Skin epidermis (tissue), 12 donors: ENCODE results near the gene PWP2.

Source experiments
- H3K27ac ChIP-seq, 21 experiments: fragments of 200-600 bp; sonication (generic) in 11 of 21; one replicate each; pipeline ENCODE4 v1.5.0; 2020; ENCODE audit warnings: mild to moderate bottlenecking in 3 of 21, inconsistent platforms in 2 of 21, moderate library complexity in 2 of 21
- H3K4me3 ChIP-seq, 7 experiments: fragments of 200-600 bp; sonication (generic) in 2 of 7; one replicate each; pipeline ENCODE4 v1.5.0; 2020; ENCODE audit warnings: inconsistent platforms in 2 of 7, mild to moderate bottlenecking in 2 of 7, moderate library complexity in 1 of 7

The PWP2 gene

DNA sequence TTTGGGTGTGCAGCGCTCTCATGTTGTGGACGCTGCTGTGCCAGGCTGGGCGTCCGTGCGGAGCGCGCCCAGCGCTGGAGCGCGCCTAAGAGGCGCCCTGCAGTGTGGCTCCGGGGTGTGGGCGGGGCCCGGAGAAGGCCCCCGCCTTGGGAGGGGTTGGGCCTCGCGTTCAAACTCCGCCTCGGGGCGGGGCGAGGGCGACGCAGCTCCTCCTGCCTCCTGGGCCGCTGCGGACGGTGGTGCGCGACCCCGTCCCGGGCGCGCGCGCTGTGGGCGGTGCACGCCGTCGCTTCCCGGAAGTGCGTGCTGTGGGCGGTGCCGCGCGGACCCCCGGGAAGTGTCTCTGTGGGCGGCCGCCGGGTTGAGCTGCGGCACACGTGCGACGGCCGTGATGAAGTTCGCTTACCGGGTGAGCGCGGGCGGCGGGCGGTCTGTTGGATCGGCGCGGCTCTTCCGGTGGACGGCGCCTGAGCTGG is at the start of gene PWP2:
TSS of gene PWP2 (plus strand) at position 374 of the 476 bp plus-strand sequence. CDS start at position 392, 18 bp downstream.
- Histone ChIP-seq H3K4me3 (peak within 1 kb of the TSS in 6 of 7 experiments; percentile 21 to 55 (median 39)), H3K27ac (peak within 1 kb of the TSS in 1 of 21 experiments; percentile 71)

DNA sequence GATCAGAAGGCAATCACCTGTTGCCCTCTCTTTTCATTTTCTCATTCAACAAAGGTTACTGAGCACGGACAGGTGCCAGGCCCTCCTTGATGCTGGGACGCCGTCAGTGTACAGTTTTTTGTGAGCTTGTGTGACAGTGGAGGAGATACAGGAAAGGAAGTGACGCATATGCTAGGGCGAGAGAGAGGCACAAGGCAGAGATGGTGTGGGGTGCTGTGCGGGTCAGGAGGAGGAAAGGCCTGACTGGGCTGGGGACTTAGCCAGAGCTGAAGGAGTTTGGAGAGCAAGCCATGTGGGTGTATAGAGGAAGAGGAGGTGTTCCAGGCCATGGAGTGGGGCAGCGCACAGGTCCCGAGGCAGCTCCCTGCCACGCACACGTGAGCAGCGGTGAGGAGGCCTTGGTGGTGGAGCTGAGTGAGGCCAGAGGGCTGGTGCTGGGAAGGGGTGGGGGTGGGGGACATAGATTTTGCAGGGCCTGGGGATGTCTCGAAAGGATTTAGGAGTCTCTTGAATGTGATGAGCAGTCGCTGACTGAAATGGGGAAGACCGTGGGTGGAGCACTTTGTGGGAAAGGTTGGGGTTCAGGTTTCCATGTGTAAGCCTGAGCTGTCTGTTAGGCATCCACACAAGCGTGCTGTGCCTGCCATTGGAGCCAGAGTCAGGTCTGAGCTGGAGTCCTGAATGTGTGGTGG is 49.1 kb upstream of the PWP2 start:
- Histone ChIP-seq H3K4me3 (no peak overlapping the region), H3K27ac (no peak overlapping the region)

DNA sequence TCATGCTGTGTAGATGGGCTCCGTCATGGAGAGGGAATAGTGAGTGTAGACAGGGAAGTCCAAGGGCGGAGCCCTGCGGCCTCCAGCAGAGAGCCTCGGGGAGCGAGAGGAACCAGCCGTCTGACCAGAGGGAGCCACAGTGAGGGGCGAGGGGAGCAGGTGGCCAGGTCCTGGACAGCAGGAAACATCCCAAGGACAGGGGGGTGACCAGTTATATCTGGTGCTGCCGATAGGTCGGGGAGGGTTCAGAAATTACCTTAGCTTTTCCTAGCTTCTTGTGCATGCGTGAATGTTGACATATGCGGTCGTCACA is 48.6 kb upstream of the PWP2 start:
- Histone ChIP-seq H3K4me3 (no peak overlapping the region), H3K27ac (no peak overlapping the region)

DNA sequence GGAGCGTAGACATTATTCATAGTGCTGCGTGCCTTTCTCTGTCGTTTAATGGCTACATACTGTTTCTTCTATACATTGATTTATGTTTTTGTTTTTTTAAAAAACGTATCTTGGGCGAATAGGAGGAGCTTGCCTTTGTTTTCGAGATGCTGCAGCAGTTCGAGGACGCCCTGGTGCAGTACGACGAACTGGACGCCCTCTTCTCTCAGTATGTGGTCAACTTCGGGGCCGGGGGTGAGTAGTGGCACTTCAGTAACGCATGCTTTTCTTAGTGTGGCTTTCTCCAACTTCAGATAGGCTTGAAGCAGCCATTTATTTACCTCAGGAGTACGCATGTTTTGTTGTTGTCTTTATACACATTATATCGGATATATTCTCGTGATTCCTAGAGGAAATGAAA is 48.2 kb upstream of the PWP2 start:
- no peak overlapping the region for H3K4me3 ChIP-seq
- no peak overlapping the region for H3K27ac ChIP-seq

DNA sequence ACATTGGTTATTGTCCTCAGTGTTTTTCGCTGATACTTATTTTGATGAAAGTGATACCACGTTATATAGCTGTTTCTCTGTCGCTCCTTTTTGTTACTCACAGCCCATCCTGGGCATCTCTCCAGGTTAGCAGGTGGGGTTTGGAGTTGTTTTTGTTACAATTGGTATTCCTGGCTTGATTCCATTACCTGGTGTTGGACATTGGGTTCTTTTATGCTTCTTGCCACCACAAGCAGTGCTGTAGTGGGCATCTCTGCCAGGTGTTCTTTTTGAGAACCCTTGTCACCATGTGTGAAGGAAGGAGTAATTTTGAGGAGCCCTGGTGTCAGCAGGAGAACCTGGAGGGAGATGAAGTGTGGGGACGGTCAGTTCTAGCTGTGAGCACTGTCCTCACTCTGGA is 47.5 kb upstream of the PWP2 start:
- H3K4me3 ChIP-seq = no peak overlapping the region
- H3K27ac ChIP-seq = no peak overlapping the region

DNA sequence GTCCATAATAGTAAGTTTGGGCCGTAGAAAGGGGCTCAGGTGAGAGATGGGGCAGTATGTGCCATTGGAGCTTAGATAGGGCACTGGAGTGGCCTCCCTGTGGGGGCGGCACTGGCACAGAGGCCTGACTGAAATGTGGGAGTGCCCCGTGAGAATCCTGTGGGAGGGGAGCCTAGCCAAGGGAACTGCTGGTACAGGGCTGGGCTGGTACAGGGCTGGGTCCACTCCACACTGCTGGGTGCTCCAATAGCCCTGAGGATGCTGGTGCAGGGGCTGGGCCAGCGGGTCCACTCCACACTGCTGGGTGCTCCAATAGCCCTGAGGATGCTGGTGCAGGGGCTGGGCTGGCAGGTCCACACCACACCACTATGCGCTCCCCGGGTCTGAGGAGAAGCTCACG is 44.8 kb upstream of the PWP2 start:
- H3K27ac ChIP-seq = peak overlapping the region in 2 of 21 experiments; percentile 10 to 33
- H3K4me3 ChIP-seq = no peak overlapping the region

DNA sequence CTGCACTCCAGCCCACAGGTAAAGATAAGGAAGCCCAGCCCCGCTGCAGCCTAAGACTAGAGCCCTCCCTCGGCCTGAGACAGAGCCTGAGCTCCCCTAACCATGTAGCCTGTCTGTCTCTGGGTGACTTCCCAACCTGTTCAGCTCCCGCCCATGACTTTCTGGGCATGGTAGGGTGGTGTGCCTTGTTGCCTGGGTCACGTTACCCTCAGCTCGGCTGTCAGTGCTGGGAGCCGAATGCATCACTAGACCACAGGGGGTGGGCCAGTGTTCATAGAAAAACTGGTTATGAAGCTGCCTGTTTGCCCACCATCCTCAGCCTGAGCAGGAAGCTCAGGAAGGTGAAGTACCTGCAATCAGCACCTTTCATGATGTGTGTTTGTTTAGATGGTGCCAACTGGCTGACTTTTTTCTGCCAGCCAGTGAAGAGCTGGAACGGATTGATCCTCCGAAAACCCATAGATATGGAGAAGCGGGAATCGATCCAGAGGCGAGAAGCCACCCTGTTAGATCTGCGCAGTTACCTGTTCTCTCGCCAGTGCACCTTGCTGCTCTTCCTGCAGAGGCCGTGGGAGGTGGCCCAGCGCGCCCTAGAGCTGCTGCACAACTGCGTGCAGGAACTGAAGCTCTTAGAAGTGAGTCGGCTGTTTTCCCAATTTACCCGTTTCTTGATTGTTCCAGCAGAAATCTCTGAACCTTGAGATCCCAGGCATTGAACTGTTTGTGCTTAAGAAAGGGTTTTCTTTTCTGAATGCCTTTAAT is 43.9 kb upstream of the PWP2 start:
- no peak overlapping the region for H3K4me3 ChIP-seq
- peak overlapping the region in 1 of 21 experiments; percentile 0 for H3K27ac ChIP-seq

DNA sequence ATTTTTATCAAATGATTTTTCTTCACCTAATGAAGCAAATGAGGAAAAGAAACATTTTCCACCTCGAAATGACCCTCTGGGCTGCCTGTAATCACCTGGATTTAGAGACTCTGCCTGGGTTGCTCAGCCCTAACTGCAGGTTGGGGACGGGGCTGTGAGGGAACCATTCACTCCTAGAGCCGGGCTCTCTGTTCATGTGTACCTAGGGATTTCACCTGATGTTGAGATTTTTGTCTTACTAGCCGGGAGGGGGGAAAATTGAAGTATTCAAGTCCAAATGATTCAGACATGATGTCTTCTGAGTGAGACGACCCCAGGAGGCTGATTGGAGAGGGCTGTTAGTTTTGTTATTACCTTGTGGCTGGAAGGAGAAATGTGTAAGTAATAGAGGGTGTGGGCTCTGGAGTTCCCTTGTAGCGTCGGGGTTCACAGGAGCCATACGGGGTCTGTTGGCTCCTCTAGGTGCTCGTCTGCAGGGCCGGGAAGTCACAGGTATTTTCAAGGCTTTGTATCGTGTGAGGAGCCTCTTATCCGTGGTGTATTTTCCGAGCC is 42.3 kb upstream of the PWP2 start:
- H3K4me3 ChIP-seq = no peak overlapping the region
- peak overlapping the region in 4 of 21 experiments; percentile 11 to 65 (median 20) for H3K27ac ChIP-seq

DNA sequence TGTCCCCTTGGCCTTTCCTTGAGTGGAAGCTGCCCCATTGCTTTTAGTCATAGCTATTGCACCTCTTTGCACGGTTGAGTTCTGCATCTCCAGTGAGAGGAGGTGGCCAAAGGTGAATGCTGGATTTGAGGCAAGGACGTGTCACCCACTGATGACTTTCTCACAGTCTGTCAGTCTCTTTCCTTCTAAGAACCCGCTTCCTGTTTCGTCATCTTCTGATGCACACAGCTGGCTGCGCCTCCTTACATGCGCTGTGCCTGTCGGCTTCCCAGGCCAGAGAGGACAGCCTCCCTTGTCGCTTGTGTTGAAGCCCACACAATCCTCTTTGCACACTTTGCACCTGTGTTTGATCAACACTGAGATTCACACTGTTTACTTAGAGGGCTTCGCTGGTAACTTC is 41.8 kb upstream of the PWP2 start:
- Histone ChIP-seq H3K27ac (peak overlapping the region in 2 of 21 experiments; percentile 17 to 65), H3K4me3 (no peak overlapping the region)

DNA sequence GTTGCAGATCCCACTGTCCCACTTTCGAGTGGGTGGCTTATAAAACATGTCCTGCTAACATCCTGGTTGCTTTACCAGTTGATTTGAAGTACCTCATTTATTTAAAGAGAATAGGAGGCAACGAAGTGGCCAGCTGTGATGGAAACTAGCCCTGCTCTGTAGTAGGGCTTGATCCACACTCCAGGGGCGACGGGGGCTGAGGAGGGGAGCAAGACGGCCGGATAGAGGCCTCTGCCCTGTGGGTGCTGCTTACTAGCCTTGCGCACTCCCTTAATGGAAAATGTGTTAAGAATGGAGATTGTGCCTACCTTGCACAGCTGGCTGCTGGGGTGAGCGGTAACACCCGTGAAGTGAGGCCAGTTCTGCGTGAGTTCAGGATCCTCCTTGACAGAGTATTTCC is 41.1 kb upstream of the PWP2 start:
- Histone ChIP-seq H3K4me3 (no peak overlapping the region), H3K27ac (peak overlapping the region in 3 of 21 experiments; percentile 16 to 53 (median 43))

DNA sequence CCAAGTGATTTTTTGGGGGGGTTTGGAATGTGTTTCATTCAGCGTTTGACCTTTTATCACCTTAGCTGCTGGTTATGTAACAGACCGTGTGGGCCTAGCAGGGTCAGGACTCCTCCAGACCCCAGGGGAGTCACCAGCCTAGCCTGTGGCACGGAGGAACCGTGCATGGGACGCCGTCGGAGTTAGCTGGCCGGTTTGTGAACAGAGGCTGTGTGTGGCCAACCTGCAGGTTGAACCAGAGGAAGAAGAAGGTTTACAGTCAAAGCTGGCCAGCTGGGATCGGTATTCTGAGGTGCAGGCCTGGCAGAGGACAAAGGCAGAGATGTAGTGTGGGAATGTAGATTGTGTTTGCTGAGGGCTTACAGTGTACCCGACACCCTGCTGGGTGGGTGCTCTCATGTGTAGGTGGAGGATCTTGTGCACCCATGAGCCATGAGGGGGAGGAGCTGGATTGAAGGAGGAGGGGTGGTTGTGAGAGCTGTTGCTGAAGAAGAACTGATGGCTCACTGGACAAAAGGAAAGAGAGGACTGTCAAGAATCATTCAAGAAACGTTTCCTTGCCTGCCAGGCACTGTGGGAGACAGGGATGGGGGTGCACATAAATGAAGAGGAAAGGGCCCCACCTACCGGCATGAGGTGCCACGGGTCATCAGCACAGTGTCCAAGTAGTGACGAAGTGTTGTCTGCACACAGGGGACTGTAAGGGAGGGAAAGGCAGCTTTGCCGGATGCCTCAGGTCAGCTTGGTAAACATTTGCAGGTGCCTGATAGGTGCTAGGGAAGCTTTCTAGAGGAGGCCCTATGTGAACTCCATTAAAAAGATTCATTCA is 40.0 kb upstream of the PWP2 start:
- no peak overlapping the region for H3K27ac ChIP-seq
- H3K4me3 ChIP-seq = no peak overlapping the region

DNA sequence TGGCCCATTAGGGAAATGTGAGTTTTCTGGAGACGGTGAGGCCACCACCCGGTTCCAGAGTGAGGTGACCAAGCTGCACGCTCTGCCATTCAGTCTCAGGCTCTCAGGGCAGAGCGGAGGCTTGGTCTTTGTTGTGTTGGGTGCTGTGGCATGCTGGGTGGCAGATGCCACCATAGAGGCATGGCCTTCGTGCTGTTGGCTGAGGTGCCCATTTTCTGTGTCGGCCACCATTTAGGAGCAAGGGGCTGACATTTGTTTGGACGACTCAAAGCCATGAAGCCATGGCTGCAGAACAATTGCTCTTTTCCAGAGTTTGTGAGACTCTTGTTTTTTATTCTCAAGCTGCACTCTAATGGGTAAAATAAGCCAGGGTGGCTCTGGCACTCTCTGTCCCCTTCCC is 36.8 kb upstream of the PWP2 start:
- H3K4me3 ChIP-seq = no peak overlapping the region
- no peak overlapping the region for H3K27ac ChIP-seq

DNA sequence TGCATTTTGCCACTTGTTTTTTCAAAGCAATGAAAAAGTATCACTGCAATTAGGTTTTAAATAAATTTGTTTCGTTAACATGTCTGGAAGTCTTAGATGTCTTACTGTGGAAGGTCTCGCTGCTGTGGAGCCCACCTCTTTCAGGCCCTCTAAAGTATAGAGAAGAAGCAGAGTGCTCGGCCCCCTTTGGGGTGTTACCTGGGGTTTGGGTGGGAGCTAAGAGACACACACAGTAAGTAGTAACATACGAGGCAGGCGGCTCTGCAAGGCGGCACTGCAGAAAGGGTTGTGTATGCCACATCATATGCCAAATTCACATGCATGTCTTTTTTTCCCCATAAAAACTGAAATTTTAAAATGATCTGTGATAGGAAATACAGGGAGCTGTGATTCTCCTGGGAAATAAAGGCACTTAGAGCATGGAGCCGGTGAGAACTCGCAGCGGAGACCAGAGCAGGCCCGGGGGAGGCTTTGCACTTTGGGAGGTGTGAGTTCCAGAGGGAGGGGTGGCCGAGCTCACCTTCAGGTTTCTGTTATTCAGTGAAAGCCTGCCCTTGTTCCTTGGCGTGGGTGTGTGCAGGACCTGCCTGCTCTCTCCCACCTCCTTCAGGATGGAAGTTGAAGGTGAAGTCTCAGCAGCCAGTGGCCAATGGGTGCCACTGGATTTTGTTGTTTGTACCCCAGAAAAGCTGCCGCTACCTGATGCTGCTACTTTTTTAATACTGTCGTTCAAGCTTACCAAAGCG is 35.7 kb upstream of the PWP2 start:
- Histone ChIP-seq H3K27ac (no peak overlapping the region), H3K4me3 (no peak overlapping the region)

DNA sequence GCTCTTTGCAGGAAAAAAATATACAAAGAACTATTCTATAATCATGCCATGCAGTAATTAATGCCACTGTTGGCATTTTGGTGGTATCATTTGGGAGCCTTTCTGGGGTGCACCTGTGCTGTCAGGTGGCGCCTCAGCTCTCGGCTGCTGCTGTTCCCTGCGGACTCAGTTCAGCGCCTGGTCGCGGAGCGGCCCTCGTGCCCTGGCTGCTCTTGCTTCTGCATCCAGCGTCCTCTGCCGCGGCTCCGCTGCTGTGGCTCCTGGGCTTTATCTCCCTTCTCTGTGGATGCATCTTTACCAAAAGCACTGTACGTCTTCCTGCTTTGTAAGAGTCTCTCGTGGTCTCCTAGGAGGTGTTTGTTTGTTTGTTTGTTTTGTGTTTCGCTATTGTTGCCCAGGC is 35.1 kb upstream of the PWP2 start:
- Histone ChIP-seq H3K4me3 (no peak overlapping the region), H3K27ac (no peak overlapping the region)

DNA sequence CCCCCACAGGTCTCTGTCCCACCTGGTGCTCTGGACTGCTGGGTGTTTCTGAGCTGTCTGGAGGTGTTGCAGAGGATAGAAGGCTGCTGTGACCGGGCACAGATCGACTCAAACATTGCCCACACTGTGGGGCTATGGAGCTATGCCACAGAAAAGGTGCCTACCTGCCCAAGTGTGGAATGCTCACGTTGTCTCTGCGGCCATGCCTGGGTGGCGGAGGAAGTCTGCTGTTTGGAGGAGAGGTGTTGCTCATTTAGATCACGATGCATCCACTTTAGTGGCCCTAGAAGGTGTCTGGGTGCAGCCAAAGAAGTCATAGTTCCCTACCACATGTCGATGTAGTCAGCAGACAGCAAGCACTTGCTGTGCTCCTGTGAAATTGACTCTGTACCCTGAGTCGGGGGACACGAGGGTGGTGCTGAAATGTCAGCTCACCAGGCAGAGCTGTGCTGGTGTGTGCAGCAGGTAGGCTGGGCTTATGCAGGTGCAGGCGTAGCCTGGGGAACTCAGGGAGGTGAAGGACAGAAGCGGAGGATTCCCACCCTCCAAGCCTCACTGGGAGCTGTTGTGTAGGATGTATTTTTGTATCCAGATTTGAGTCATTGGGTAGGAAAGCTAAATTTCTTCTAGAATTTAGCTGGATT is 32.8 kb upstream of the PWP2 start:
- no peak overlapping the region for H3K4me3 ChIP-seq
- H3K27ac ChIP-seq = no peak overlapping the region

DNA sequence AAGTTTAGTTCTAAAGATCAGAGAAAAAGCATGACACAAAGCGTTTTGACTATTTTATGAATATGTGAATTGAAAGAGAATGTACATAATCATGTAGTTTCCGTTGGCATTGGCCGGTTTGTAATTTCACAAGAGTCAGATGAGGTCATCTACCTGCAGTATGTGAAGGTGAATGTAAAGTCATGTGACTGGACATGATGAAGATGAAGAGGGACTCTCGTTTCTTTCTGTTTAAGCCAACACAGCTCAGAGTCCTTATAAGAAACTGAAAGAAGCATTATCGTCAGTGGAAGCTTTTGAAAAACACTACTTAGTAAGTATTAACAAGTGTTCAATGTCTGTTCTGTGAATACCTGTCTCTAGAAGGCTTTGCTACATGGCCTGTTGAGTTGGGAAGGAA is 30.9 kb upstream of the PWP2 start:
- no peak overlapping the region for H3K4me3 ChIP-seq

DNA sequence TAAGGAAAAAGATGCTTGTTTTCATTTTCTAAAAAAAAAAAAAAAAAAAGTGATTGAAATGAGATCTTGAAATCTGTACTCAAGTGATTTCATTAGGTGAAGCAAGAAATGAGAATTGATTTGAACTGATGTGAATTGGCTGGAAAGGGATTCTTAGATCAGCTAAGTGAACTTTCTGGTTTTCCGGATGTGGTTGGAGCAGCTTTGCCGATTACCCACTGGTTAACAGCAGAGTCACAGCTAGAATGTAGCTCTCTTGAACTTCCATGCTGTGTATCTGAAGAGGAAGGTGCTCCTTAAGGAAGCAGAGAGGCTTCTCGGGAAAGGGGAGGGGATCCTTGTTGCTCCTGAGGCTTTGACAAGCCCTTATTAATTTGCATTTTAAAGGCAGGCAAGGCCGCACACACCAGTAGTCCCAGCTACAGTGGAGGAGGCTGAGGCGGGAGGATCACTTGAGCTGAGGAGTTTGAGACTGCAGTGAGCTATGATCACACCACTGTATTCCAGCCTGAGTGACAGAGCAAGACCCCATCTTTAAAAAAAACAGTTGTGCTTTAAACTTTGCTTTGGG is 28.7 kb upstream of the PWP2 start:
- Histone ChIP-seq H3K27ac (peak overlapping the region in 1 of 21 experiments; percentile 34), H3K4me3 (no peak overlapping the region)

More for the DNA sequence above, 30.9 kb upstream of the PWP2 start:
- no peak overlapping the region for H3K27ac ChIP-seq

DNA sequence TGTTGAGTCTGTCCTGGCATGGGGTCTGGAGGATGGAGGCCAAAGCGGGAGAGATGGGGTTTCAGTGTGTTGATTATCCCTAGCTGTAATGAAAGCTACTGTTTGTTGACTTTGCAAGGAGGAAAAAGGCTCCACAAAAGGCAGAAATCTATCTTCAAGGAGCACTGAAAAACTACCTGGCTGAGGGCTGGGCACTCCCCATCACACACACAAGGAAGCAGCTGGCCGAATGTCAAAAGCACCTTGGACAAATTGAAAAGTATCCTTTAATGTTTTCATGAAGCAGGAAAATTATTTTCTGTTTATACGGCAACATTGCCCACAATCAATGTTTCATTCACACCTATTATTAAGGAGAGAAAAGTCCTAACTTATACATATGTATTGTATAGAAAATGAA is 27.8 kb upstream of the PWP2 start:
- Histone ChIP-seq H3K27ac (peak overlapping the region in 1 of 21 experiments; percentile 34), H3K4me3 (no peak overlapping the region)

DNA sequence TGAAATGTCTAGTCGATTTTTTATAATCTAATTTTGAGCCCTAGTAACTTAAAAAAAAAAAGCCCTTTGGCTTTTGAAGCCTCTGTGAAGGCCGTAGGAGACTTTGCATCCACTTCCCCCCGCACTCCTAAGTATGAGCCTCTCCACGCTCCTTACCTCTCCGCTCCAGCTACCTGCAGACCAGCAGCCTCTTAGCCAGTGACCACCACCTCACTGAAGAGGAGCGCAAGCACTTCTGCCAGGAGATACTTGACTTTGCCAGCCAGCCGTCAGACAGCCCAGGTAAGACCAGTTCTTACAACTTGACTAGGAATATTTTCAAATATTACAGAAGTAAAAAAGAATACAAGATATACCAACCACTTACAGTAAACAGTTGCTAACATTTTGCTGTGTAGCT is 27.4 kb upstream of the PWP2 start:
- Histone ChIP-seq H3K4me3 (no peak overlapping the region), H3K27ac (no peak overlapping the region)
